Body of pancreas (tissue), 4 donors: ENCODE data around the gene HES4. TPM values are rescaled to one million over a fixed set of nuclear protein-coding genes. Genes with fewer than 3 reads are reported as not detected.
"Not testable (repeated sequence)": the region's sequence is repeated elsewhere in the genome, so short reads cannot be mapped to it uniquely, and the experiment has no call there.

Experiments
- ATAC-seq: fragments of 150-250 bp; one replicate; pipeline ENCODE4 v1.9.1; 2016
- DNase-seq, 4 donors: peaks; one replicate each; pipeline ENCODE4 v3.0.0-alpha.2; 2019
- H3K27ac ChIP-seq, 4 donors: fragments of 200-600 bp; sonication (generic); 1 replicate in 3 of 4; 2 replicates in 1 of 4; pipeline versions ENCODE4 v1.5.1 to v1.6.1; 2016 to 2019; ENCODE audit warnings: mild to moderate bottlenecking in 1 of 4, mixed read lengths in 1 of 4, moderate library complexity in 1 of 4
- H3K27me3 ChIP-seq, 2 donors: fragments of 200-600 bp; sonication (generic); one replicate each; pipeline ENCODE4 v1.6.0; 2016; ENCODE audit warnings: mild to moderate bottlenecking in 1 of 2
- H3K36me3 ChIP-seq, 2 donors: fragments of 200-600 bp; sonication (generic); replicated peaks in 1 of 2; 2 replicates each; pipeline ENCODE4 v1.5.1; 2016; ENCODE audit warnings: low read depth in 2 of 2; ENCODE audit not compliant: insufficient read depth in 1 of 2
- H3K4me1 ChIP-seq: fragments of 200-600 bp; sonication (generic); one replicate; pipeline ENCODE4 v1.6.0; 2016
- H3K4me3 ChIP-seq, 2 donors: fragments of 200-600 bp; sonication (generic); 1 replicate in 1 of 2; 2 replicates in 1 of 2; pipeline ENCODE4 v1.5.1; 2016 to 2019
- H3K9me3 ChIP-seq, 3 donors: fragments of 200-600 bp; sonication (generic); 1 replicate in 2 of 3; 2 replicates in 1 of 3; pipeline ENCODE4 v1.5.1; 2016
- POLR2A ChIP-seq, 3 donors: fragments of 450-650 bp; IDR thresholded peaks; one replicate each; pipeline ENCODE4 v1.6.1; 2016; ENCODE audit warnings: antibody characterized with exemption in 3 of 3, mild to moderate bottlenecking in 2 of 3
- WGBS, 2 donors: methylation state at CpG; one replicate each; pipeline ENCODE4 v1.1.5; 2017; 5-methylcytosine and 5-hydroxymethylcytosine counted together
- intact Hi-C: fragments of 100-400 bp; cut with DNase I; formaldehyde crosslinking; loops from one replicate; pipeline ENCODE4 v1.15.1; 2023
- total RNA-seq, 2 donors: library from RNA; depleted of rRNA; stranded (reverse); fragments of >200 nt; gene quantifications; one replicate each; pipeline ENCODE4 v1.1.0, GENCODE V29; 2016
- TF ChIP-seq, protein P1 (sequence below), 7 experiments: fragments of 450-650 bp in 4 of 7; fragments of 200-600 bp in 3 of 7; sonication (generic) in 3 of 7; IDR thresholded peaks; one replicate each; pipeline ENCODE4 v1.5.1; 2016 to 2019; ENCODE audit warnings: antibody characterized with exemption in 7 of 7

The HES4 gene
- total RNA-seq, 2 donors from 2014 or later, result 44.1 to 97.2 TPM

DNA sequence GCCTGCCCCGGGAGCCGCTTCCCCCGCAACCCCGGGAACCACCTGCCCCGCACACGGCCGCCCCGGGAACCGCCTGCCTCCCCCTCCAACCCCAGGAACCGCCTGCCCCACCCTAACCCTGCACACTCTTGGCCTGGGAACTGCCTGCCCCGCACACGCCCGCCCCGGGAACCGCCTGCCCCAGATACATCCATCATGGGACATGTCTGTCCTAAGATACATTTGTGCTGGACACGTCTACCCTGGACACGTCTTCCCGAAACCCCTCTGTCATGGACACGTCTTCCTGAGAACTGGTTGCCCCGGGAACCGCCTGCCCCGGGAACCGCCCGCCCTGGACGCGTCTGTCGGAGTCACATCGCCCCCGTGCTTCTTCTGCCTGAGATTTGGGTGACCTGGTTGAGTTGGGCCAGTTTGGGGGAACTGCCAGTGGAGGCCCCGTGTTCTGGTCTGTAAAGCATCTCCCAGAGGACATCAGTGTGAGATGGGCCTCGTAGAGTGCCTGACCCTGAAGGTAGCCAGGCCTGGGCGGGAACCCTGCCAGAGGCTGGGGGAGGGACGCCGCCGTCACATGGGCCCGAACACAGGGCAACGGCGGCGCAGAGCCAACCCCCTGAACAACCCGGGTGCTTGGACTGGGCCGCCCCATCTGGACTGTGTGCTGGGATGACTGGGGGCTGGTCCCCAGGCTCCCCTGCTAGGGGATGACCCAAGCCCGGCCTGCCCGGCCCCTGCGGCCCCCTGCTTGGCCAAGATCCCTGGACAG is 21.6 kb downstream of the HES4 start:
- peaks cover 10% of the 10 kb centered on the region for H3K4me1 ChIP-seq
- WGBS, 2 donors, result 69 to 77% methylated on average over 18 to 30 of the region's 44 CpGs
- H3K36me3 ChIP-seq, result no peaks in the 10 kb centered on the region
- no peak overlapping the region for H3K27ac ChIP-seq
- no peaks in the 10 kb centered on the region for H3K9me3 ChIP-seq
- intact Hi-C loops, result no loop called here
- no peaks in the 10 kb centered on the region for H3K27me3 ChIP-seq
- TF ChIP-seq POLR2A (IDR thresholded peaks at IDR 0.05), result no peak
- TF ChIP-seq, protein P1, sequence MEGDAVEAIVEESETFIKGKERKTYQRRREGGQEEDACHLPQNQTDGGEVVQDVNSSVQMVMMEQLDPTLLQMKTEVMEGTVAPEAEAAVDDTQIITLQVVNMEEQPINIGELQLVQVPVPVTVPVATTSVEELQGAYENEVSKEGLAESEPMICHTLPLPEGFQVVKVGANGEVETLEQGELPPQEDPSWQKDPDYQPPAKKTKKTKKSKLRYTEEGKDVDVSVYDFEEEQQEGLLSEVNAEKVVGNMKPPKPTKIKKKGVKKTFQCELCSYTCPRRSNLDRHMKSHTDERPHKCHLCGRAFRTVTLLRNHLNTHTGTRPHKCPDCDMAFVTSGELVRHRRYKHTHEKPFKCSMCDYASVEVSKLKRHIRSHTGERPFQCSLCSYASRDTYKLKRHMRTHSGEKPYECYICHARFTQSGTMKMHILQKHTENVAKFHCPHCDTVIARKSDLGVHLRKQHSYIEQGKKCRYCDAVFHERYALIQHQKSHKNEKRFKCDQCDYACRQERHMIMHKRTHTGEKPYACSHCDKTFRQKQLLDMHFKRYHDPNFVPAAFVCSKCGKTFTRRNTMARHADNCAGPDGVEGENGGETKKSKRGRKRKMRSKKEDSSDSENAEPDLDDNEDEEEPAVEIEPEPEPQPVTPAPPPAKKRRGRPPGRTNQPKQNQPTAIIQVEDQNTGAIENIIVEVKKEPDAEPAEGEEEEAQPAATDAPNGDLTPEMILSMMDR (IDR thresholded peaks at IDR 0.05), result no peak
- no peak overlapping the region for H3K4me3 ChIP-seq
- DNase-seq (peak in 1 of 4 donors; percentile 10), ATAC-seq (no peak)

DNA sequence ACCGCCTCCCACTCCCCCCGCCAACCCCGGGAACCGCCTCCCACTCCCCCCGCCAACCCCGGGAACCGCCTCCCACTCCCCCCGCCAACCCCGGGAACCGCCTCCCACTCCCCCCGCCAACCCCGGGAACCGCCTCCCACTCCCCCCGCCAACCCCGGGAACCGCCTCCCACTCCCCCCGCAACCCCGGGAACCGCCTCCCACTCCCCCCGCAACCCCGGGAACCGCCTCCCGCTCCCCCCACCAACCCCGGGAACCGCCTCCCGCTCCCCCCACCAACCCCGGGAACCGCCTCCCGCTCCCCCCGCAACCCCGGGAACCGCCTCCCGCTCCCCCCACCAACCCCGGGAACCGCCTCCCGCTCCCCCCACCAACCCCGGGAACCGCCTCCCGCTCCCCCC is 23.1 kb downstream of the HES4 start:
- peak in 1 of 4 donors; percentile 11 for DNase-seq
- H3K4me3 ChIP-seq, H3K36me3 ChIP-seq, H3K27ac ChIP-seq, H3K27me3 ChIP-seq, intact Hi-C loops, ATAC-seq, H3K4me1 ChIP-seq, H3K9me3 ChIP-seq: not testable (repeated sequence)
- WGBS, 2 donors, result no CpG with 5 or more reads among the region's 39 CpGs

DNA sequence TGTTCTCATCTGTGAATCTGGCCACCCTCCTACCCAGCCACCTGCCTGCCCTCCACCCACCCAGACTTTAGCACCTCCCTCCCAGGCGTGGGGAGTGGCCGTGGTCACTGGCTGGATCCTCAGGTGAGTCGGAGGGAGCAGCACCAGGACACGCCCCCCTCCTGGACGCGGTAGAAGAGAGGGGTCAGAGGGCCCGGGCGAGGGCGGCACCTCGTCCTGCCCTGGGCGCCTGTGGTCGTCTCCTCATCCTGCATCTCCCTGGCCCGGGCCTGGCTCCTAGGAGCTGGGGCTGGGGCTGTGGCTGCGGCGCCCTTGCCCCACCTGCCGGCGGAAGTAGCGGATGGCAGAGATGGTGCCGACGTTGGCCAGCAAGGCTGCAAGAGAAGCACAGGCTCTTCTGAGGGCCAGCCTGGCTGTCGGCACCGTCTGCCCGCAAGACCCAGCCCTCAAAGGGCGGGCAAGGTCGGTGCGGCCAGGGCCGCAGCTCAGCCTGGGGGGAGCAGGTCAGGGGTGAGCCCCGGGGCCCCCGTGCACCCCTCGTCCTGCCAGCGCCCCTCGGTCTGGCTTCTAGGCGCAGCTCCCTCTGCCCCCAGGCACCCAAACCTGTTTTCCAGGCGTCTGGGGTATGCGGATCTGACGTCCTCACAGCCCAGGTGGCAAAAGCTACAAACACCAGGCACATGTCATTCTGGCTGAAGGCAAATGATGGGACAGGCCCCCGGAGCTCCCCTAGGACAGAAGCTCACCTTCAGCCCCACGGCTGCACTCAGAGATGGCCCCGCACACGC is 23.8 kb downstream of the HES4 start:
- intact Hi-C loops, result no loop called here
- ATAC-seq (peak; percentile 86), DNase-seq (peak; percentile 66 to 76 (median 72))
- TF ChIP-seq, protein P1 (IDR thresholded peaks at IDR 0.05), result peak; percentile 33 to 77 (median 65)
- TF ChIP-seq POLR2A (IDR thresholded peaks at IDR 0.05), result no peak
- H3K4me1 ChIP-seq, result peaks cover 10% of the 10 kb centered on the region
- H3K9me3 ChIP-seq, result no peaks in the 10 kb centered on the region
- no peaks in the 10 kb centered on the region for H3K36me3 ChIP-seq
- H3K27ac ChIP-seq, result peak overlapping the region in 1 of 4 donors; percentile 10
- H3K4me3 ChIP-seq, result no peak overlapping the region
- H3K27me3 ChIP-seq, result no peaks in the 10 kb centered on the region
- WGBS, 2 donors, result 3% methylated on average over 35 of the region's 40 CpGs; no CpG with 5 or more reads in 1 of the 2 donors

DNA sequence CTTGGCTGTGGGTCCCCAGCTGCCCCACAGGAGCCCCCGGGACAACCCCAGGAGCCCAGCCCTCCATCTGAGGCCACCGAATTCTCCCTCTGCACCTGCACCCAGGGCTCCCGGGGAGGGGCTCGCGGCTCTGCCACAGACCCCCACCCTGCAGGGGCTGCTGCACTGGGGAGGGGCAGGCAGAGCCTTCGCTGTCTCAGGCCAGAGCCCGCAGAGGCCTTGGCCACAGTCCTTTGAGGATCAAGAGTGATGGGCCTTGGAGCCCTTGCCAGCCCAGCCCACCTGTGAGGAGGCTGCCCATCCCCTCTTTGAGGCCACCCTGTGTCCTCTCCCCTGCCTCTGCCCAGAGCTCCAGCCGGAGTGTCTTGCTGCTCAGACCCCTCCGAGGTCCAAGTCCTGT is 24.5 kb downstream of the HES4 start:
- H3K4me1 ChIP-seq, result peaks cover 10% of the 10 kb centered on the region
- no peaks in the 10 kb centered on the region for H3K36me3 ChIP-seq
- 50 to 54% methylated on average over 2 to 6 of the region's 9 CpGs for WGBS, 2 donors
- TF ChIP-seq, protein P1 (IDR thresholded peaks at IDR 0.05), result no peak
- no peak for TF ChIP-seq POLR2A (IDR thresholded peaks at IDR 0.05)
- intact Hi-C loops, result no loop called here
- no peaks in the 10 kb centered on the region for H3K9me3 ChIP-seq
- DNase-seq (no peak), ATAC-seq (no peak)
- no peak overlapping the region for H3K27ac ChIP-seq
- peaks cover 0 to 6% of the 10 kb centered on the region in 2 donors for H3K27me3 ChIP-seq
- no peak overlapping the region for H3K4me3 ChIP-seq

DNA sequence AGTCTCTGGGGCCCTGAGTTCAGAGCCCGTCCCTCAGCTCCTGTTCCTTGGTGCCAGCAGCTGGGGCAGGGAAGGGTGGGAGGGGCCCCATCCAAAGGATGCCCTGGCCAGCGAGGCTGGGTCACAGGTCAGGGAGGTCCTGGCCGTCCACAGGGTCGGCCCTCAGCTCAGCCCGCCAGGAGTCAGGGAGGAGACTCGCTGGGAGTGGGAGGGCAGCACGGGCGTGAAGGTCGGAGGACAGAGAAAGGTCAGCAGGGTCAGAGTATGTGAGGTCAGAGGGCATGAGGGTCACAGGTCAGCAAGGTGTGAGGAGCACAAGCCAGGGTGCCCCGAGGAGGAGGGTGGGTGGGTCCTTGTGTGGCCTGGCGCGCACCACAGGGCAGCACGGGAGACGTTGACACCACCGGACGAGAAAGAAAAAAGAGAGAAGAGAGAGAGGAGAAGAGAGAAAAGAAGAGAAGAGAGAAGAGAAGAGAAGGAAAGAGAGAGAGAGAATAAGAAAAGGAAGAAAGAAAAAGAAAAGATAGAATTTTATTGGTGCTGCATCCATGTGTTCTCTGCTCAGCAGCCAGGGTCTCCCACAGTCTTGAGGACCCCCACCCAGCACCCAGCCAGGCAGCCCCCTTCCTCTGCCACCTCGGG is 25.1 kb downstream of the HES4 start:
- TF ChIP-seq POLR2A (IDR thresholded peaks at IDR 0.05), result no peak
- TF ChIP-seq, protein P1 (IDR thresholded peaks at IDR 0.05), result no peak
- no peaks in the 10 kb centered on the region for H3K36me3 ChIP-seq
- H3K4me1 ChIP-seq, result peaks cover 10% of the 10 kb centered on the region
- H3K9me3 ChIP-seq, result no peaks in the 10 kb centered on the region
- DNase-seq (no peak), ATAC-seq (no peak)
- 60 to 63% methylated on average over 16 to 17 of the region's 17 CpGs for WGBS, 2 donors
- no peak overlapping the region for H3K27ac ChIP-seq
- peaks cover 0 to 6% of the 10 kb centered on the region in 2 donors for H3K27me3 ChIP-seq
- intact Hi-C loops, result no loop called here
- no peak overlapping the region for H3K4me3 ChIP-seq
